ENCODE results near the gene SPAG16. TPM values are rescaled to one million over a fixed set of nuclear protein-coding genes. Genes with fewer than 3 reads are reported as not detected.

The SPAG16 gene
- total RNA-seq, 1 experiment from 2014 or later = 17.3 TPM

- Histone ChIP-seq H3K18ac (ENCODE audit: insufficient read length, low read depth, low read length) (no peak overlapping the region), H2AFZ (ENCODE audit: low read length) (no peak overlapping the region), H3K23me2 (ENCODE audit: insufficient read length, low read depth, low read length, poor library complexity, severe bottlenecking) (no peaks in the 10 kb centered on the region), H3K4me2 (ENCODE audit: insufficient read depth, insufficient read length, low read length) (no peak overlapping the region), H4K5ac (ENCODE audit: insufficient read length, low read depth, low read length) (no peak overlapping the region), H3K56ac (ENCODE audit: insufficient read length, low read depth, low read length) (no peak overlapping the region), H3K14ac (ENCODE audit: insufficient read depth, low read length) (no peak overlapping the region), H4K8ac (replicated peaks; ENCODE audit: insufficient read length, low read depth, low read length) (no peak overlapping the region), H3K4me1 (ENCODE audit: insufficient read depth, low read length) (0 out of 2 replicates have a peak, but pooled peaks cover 2% of the 10 kb centered on the region), H3K4ac (ENCODE audit: low read depth, low read length) (no peak overlapping the region), H3K27me3 (ENCODE audit: insufficient read depth, low read length) (no peaks in the 10 kb centered on the region), H3K9ac (ENCODE audit: extremely low read depth, insufficient read length, low read length) (no peak overlapping the region), H3K79me2 (ENCODE audit: insufficient read depth, low read length) (no peaks in the 10 kb centered on the region), H2BK20ac (ENCODE audit: low read depth, low read length, poor library complexity, severe bottlenecking) (no peak overlapping the region), H3K9me3 (ENCODE audit: control insufficient read depth, low read depth, low read length) (no peaks in the 10 kb centered on the region), H4K91ac (ENCODE audit: insufficient read length, low read depth, low read length) (no peak overlapping the region), H2BK12ac (ENCODE audit: insufficient read length, low read depth, low read length) (no peak overlapping the region), H2BK5ac (ENCODE audit: insufficient read length, low read length) (no peak overlapping the region), H2BK15ac (ENCODE audit: low read depth, low read length) (no peak overlapping the region), H3K79me1 (ENCODE audit: insufficient read depth, low read depth, low read length, poor library complexity, severe bottlenecking) (no peaks in the 10 kb centered on the region), H2AK5ac (ENCODE audit: insufficient read length, low read length) (no peak overlapping the region), H2BK120ac (ENCODE audit: low read depth, low read length, poor library complexity, severe bottlenecking) (no peak overlapping the region), H3K27ac (ENCODE audit: insufficient read length, low read depth, low read length) (no peak overlapping the region), H3T11ph (ENCODE audit: low read length) (no peak overlapping the region), H4K20me1 (ENCODE audit: control insufficient read depth, insufficient read depth, insufficient read length) (no peaks in the 10 kb centered on the region), H3K23ac (ENCODE audit: insufficient read length, low read depth, low read length) (no peak overlapping the region)
- no peak overlapping the region for H3K4me3 Mint-ChIP-seq
- no peaks in the 10 kb centered on the region for H3K9me3 Mint-ChIP-seq
- no CpG with 5 or more reads among the region's 1 CpG for WGBS (ENCODE audit: extremely low coverage, insufficient read length, low lambda C conversion rate)
- H3K27me3 Mint-ChIP-seq (ENCODE audit: low read depth) = no peaks in the 10 kb centered on the region
- no peak for DNase-seq
- peaks cover 9 to 15% of the 10 kb centered on the region in 2 experiments for H3K4me1 Mint-ChIP-seq
- H3K27ac Mint-ChIP-seq = no peak overlapping the region
- H3K36me3 Mint-ChIP-seq (ENCODE audit: insufficient read depth in 1 of 3, low read depth in 3 of 3) = no peaks in the 10 kb centered on the region
- TF ChIP-seq CTCF (conservative IDR thresholded peaks at IDR 0.05) = no peak
Observed at GRCh38 chr2:214242797-214243196, 958.5 kb downstream of the SPAG16 start.

All from H9 (cell line).